PC-3 (cell line): ENCODE results near the gene EPB41L4A. TPM values are rescaled to one million over a fixed set of nuclear protein-coding genes. Genes with fewer than 3 reads are reported as not detected.
"Not testable (repeated sequence)": the region's sequence is repeated elsewhere in the genome, so short reads cannot be mapped to it uniquely, and the experiment has no call there.

Source experiments
- ATAC-seq: fragments of 200-7000 bp; cut with Tn5 transposase; 2 replicates; pipeline ENCODE4 v1.9.1; 2020; ENCODE audit warnings: mild to moderate bottlenecking, moderate library complexity
- Bru-seq: library from RNA; stranded (reverse); fragments of 400-500 nt; gene quantifications from one replicate; lab custom pipeline; 2021; lab: Mats Ljungman, UMichigan
- BruChase-seq, 2 experiments: library from RNA; stranded (reverse); fragments of 400-500 nt; gene quantifications; one replicate each; lab custom pipeline; 2021; lab: Mats Ljungman, UMichigan
- BruUV-seq: library from RNA; stranded (reverse); fragments of 400-500 nt; replicated peaks from 2 replicates; lab custom pipeline; 2021; lab: Mats Ljungman, UMichigan
- CTCF ChIA-PET: fragments of 300-600 bp; sonication (Branson Sonifier 250); formaldehyde crosslinking; loops from one replicate; lab custom pipeline; 2022; ENCODE audit warnings: antibody characterized with exemption; lab: Charles Lee
- POLR2A ChIA-PET: fragments of 300-600 bp; sonication (Branson Sonifier 250); formaldehyde crosslinking; loops from one replicate; lab custom pipeline; 2022; ENCODE audit warnings: antibody characterized with exemption; ENCODE audit not compliant: unreplicated experiment; lab: Charles Lee
- DNase-seq: peaks from one replicate; pipeline ENCODE4 v3.0.0-alpha.2; 2015
- H2AFZ ChIP-seq: fragments of 300-600 bp; sonication (generic); 2 replicates; pipeline ENCODE4 v1.6.0; 2016; ENCODE audit warnings: antibody characterized with exemption, low read length
- H3F3A ChIP-seq: fragments of 300-600 bp; sonication (generic); one replicate; pipeline ENCODE4 v1.6.0; 2017; ENCODE audit warnings: antibody characterized with exemption, low read length, control low read depth, mild to moderate bottlenecking; ENCODE audit not compliant: unreplicated experiment
- H3K27ac ChIP-seq: fragments of 300-600 bp; sonication (generic); 2 replicates; pipeline ENCODE4 v1.5.1; 2016; ENCODE audit warnings: mild to moderate bottlenecking, low read length
- H3K27me3 ChIP-seq: fragments of 300-600 bp; sonication (generic); 2 replicates; pipeline ENCODE4 v1.6.1; 2016; ENCODE audit warnings: low read length, mixed read lengths
- H3K36me3 ChIP-seq: fragments of 300-600 bp; sonication (generic); 2 replicates; pipeline ENCODE4 v1.6.1; 2016; ENCODE audit warnings: low read depth, mixed run types, low read length, mixed read lengths
- H3K4me1 ChIP-seq: fragments of 300-600 bp; sonication (generic); 2 replicates; pipeline ENCODE4 v1.5.1; 2016; ENCODE audit warnings: low read length; ENCODE audit not compliant: insufficient read depth
- H3K4me2 ChIP-seq: fragments of 300-600 bp; sonication (generic); 2 replicates; pipeline ENCODE4 v1.6.0; 2016; ENCODE audit warnings: low read length
- H3K4me3 ChIP-seq: fragments of 300-600 bp; sonication (generic); 2 replicates; pipeline ENCODE4 v1.5.1; 2016; ENCODE audit warnings: mild to moderate bottlenecking, low read length, mixed read lengths
- H3K79me2 ChIP-seq: fragments of 300-600 bp; sonication (generic); 2 replicates; pipeline ENCODE4 v1.6.1; 2017; ENCODE audit warnings: low read length, mixed read lengths
- H3K9ac ChIP-seq: fragments of 300-600 bp; sonication (generic); 2 replicates; pipeline ENCODE4 v1.6.0; 2016; ENCODE audit warnings: mild to moderate bottlenecking, low read length
- H3K9me2 ChIP-seq: fragments of 300-600 bp; sonication (generic); replicated peaks from 2 replicates; pipeline ENCODE4 v1.6.1; 2016; ENCODE audit warnings: mixed run types, low read length, mixed read lengths
- H3K9me3 ChIP-seq: fragments of 300-600 bp; sonication (generic); 2 replicates; pipeline ENCODE4 v1.6.1; 2016; ENCODE audit warnings: low read length, mixed read lengths
- H4K20me1 ChIP-seq: fragments of 300-600 bp; sonication (generic); 2 replicates; pipeline ENCODE4 v1.6.1; 2016; ENCODE audit warnings: low read length, mixed read lengths
- EZH2 ChIP-seq: fragments of 300-600 bp; sonication (generic); IDR thresholded peaks from one replicate; pipeline ENCODE4 v1.6.1; 2017; ENCODE audit warnings: antibody characterized with exemption, mild to moderate bottlenecking, low read length; ENCODE audit not compliant: unreplicated experiment
- EZH2phosphoT487 ChIP-seq: fragments of 300-600 bp; sonication (generic); IDR thresholded peaks from 2 replicates; pipeline ENCODE4 v1.6.1; 2018; ENCODE audit warnings: mild to moderate bottlenecking, antibody characterized with exemption, low read length, borderline replicate concordance
- intact Hi-C: fragments of 100-400 bp; cut with micrococcal nuclease; formaldehyde crosslinking; loops from 2 replicates; pipeline ENCODE4 v1.9.0; 2023
- long read RNA-seq: library from polyadenylated mRNA; unstranded; transcript quantifications from one replicate; pipeline ENCODE4 v2.0.0, GENCODE V29; 2021; ENCODE audit not compliant: unreplicated experiment
- total RNA-seq: library from RNA; depleted of rRNA; stranded (reverse); fragments of >200 nt; gene quantifications from 2 replicates; pipeline ENCODE4 v1.2.3, GENCODE V29; 2014; rRNA removed
- TF ChIP-seq, protein P1 (sequence below): fragments of 300-600 bp; sonication (generic); conservative IDR thresholded peaks from 2 replicates; pipeline ENCODE4 v1.5.1; 2017; ENCODE audit warnings: antibody characterized with exemption, low read depth, mild to moderate bottlenecking, low read length

The EPB41L4A gene, protein sequence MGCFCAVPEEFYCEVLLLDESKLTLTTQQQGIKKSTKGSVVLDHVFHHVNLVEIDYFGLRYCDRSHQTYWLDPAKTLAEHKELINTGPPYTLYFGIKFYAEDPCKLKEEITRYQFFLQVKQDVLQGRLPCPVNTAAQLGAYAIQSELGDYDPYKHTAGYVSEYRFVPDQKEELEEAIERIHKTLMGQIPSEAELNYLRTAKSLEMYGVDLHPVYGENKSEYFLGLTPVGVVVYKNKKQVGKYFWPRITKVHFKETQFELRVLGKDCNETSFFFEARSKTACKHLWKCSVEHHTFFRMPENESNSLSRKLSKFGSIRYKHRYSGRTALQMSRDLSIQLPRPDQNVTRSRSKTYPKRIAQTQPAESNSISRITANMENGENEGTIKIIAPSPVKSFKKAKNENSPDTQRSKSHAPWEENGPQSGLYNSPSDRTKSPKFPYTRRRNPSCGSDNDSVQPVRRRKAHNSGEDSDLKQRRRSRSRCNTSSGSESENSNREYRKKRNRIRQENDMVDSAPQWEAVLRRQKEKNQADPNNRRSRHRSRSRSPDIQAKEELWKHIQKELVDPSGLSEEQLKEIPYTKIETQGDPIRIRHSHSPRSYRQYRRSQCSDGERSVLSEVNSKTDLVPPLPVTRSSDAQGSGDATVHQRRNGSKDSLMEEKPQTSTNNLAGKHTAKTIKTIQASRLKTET
- not detected in 2 replicates for total RNA-seq
- percentile 3 among the genes with signal in this experiment for Bru-seq, nascent RNA
- percentile 4 among the genes with signal in this experiment for BruChase-seq, experiment 1, labeled RNA remaining after a 6-hour chase
- percentile 4 among the genes with signal in this experiment for BruChase-seq, experiment 2, labeled RNA remaining after a 2-hour chase
- long read RNA-seq, partial matches to known transcripts: 0 of 1 reads
- long read RNA-seq, other reads (novel, unspliced or antisense): 1 of 1 reads

DNA sequence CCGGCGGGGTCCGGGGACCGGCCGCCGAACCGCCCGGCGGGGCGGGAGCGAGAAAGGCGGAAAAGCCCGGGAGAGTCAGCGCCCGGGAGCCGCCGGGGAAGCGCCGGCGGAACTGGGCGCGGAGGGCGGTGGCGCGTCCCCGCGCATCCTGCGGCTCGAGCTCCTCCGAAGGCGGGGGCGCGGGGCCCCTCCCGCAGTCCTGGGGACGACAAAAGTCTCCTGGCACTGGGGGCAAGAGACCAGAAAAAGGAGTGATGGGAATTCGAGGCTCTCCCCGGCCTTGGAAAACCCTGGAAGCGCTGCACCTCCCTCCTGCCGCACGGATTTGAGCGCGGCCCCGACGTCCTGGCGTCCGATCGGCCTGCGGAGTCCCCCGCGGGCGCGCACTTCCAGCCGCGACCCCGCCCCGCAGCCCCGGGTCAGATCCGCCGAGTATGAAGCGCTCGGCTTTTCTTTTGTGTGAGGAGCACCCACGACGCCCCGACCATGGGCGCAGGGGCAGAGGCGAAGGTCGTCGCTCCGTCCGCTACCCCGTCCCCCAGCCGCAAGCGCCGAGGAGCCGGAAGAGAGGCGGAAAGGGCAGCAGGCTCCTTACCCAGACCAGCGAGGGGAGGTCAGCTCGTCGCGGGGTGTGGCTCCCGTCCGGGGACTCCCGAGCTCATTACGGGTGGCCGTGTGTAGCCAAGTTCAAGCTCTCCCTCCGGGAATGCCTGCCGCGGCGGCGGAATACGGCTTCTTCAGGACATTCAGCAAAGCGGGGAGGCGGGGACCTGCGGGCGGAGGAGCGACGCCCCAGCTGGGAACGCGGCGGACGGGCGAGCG, at the start of gene EPB41L4A:
TSS of gene EPB41L4A (minus strand) at position 114 of the 822 bp plus-strand sequence. CDS start 238 bp downstream, outside the sequence.
- CTCF ChIA-PET: interaction anchor here (0.6 to 1.5 kb wide), 2 partner anchors 244 to 1920 kb away, joined by 6 read pairs; no protein-coding TSS in a partner anchor
- no peaks in the 10 kb centered on the region for H3K9me3 ChIP-seq
- H3K9ac ChIP-seq: no peak within 1 kb of the TSS
- peak within 1 kb of the TSS; percentile 60 for H3K4me3 ChIP-seq
- ATAC-seq (peak; percentile 31), DNase-seq (no peak)
- no peaks in the 10 kb centered on the region for H3K9me2 ChIP-seq
- TF ChIP-seq EZH2phosphoT487 (0 out of 2 replicates have a peak, but pooled peaks have one; percentile 68), EZH2 (peak; percentile 90)
- TF ChIP-seq, protein P1, sequence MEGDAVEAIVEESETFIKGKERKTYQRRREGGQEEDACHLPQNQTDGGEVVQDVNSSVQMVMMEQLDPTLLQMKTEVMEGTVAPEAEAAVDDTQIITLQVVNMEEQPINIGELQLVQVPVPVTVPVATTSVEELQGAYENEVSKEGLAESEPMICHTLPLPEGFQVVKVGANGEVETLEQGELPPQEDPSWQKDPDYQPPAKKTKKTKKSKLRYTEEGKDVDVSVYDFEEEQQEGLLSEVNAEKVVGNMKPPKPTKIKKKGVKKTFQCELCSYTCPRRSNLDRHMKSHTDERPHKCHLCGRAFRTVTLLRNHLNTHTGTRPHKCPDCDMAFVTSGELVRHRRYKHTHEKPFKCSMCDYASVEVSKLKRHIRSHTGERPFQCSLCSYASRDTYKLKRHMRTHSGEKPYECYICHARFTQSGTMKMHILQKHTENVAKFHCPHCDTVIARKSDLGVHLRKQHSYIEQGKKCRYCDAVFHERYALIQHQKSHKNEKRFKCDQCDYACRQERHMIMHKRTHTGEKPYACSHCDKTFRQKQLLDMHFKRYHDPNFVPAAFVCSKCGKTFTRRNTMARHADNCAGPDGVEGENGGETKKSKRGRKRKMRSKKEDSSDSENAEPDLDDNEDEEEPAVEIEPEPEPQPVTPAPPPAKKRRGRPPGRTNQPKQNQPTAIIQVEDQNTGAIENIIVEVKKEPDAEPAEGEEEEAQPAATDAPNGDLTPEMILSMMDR: no peak
- no peaks in the 10 kb centered on the region for H3K36me3 ChIP-seq
- no peaks in the 10 kb centered on the region for H3K79me2 ChIP-seq
- BruUV-seq: no TSS peak
- no peaks in the 10 kb centered on the region for H4K20me1 ChIP-seq
- peak within 1 kb of the TSS; percentile 79 for H3K4me2 ChIP-seq
- H3F3A ChIP-seq: no peaks in the 10 kb centered on the region
- peaks cover 13% of the 10 kb centered on the region; the same call in 1 of the 2 replicates for H3K4me1 ChIP-seq
- POLR2A ChIA-PET: no interaction called here
- intact Hi-C loops: loop anchor here (10.0 kb wide), 1 partner anchor 245 kb away; no protein-coding TSS in a partner anchor
- H3K27me3 ChIP-seq: peaks cover 89% of the 10 kb centered on the region
- H3K27ac ChIP-seq: no peak within 1 kb of the TSS
- peak within 1 kb of the TSS; percentile 78 for H2AFZ ChIP-seq

DNA sequence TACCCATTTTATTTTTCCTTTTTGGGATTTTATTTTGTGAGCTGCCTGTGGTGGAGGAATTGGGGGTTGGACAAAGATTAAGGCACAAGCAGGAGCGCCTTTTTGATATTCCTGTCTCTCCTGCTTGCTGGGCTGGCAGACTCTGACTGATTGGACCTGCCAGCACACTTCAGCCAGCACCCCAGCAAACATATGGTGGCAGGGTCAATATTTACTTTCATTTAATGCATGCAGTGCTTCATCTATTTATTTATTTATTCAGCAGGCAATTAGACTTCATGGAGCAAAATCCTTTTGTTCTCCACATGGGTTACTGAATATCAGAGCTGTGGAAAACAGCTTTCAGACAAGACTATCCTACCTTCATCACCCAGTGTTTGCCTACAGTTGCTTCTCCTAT, 48.4 kb upstream of the EPB41L4A start:
- peaks cover 32% of the 10 kb centered on the region for H3K27me3 ChIP-seq
- DNase-seq (no peak), ATAC-seq (no peak)
- H3K79me2 ChIP-seq: no peaks in the 10 kb centered on the region
- no peak overlapping the region for H2AFZ ChIP-seq
- BruUV-seq: no TSS peak
- no peak for TF ChIP-seq EZH2phosphoT487
- TF ChIP-seq, protein P1: no peak
- no peak for TF ChIP-seq EZH2
- intact Hi-C loops: no loop called here
- no peak overlapping the region for H3K27ac ChIP-seq
- H3K9me2 ChIP-seq: no peaks in the 10 kb centered on the region
- no peak overlapping the region for H3K9ac ChIP-seq
- H3K9me3 ChIP-seq: no peaks in the 10 kb centered on the region
- CTCF ChIA-PET: interaction anchor here (0.7 kb wide), 1 partner anchor 31 kb away, joined by 7 read pairs; no protein-coding TSS in a partner anchor
- POLR2A ChIA-PET: no interaction called here
- no peaks in the 10 kb centered on the region for H4K20me1 ChIP-seq
- no peaks in the 10 kb centered on the region for H3F3A ChIP-seq
- H3K4me2 ChIP-seq: no peak overlapping the region
- H3K4me3 ChIP-seq: no peak overlapping the region
- H3K4me1 ChIP-seq: no peaks in the 10 kb centered on the region
- no peaks in the 10 kb centered on the region for H3K36me3 ChIP-seq

DNA sequence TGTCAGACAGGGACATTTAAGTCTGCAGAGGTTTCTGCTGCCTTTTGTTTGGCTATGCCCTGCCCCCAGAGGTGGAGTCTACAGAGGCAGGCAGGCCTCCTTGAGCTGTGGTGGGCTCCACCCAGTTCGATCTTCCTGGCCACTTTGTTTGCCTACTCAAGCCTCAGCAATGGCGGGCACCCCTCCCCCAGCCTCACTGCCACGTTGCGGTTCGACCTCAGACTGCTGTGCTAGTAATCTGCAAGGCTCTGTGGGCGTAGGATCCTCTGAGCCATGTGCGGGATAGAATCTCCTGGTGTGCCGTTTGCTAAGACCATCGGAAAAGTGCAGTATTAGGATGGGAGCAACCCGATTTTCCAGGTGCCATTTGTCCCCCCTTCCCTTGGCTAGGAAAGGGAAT, 47.2 kb upstream of the EPB41L4A start:
- H3K4me2 ChIP-seq, H3K4me1 ChIP-seq, H3F3A ChIP-seq, H3K27ac ChIP-seq, DNase-seq, H3K79me2 ChIP-seq, H3K9me2 ChIP-seq, POLR2A ChIA-PET, H4K20me1 ChIP-seq, H3K9me3 ChIP-seq, H2AFZ ChIP-seq, H3K36me3 ChIP-seq, H3K4me3 ChIP-seq, intact Hi-C loops, ATAC-seq, CTCF ChIA-PET, H3K9ac ChIP-seq, BruUV-seq: not testable (repeated sequence)
- H3K27me3 ChIP-seq: peaks cover 20% of the 10 kb centered on the region; the same call in 1 of the 2 replicates

DNA sequence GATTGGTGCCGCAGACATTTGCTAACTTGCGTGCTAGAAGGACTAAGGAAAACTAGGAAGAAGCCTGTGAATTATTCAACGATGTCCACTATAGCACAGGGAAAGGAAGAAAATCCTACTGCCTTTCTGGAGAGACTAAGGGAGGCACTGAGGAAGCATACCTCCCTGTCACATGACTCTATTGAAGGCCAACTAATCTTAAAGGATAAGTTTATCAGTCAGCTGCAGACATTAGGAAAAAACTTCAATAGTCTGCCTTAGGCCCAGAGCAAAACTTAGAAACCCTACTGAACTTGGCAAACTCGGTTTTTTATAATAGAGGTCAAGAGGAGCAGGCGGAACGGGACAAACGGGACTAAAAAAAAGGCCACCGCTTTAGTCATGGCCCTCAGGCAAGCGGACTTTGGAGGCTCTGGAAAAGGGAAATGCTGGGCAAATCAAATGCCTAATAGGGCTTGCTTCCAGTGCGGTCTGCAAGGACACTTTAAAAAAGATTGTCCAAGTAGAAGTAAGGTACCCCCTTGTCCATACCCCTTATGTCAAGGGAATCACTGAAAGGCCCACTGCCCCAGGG, 28.2 kb upstream of the EPB41L4A start:
- H3F3A ChIP-seq, ATAC-seq, CTCF ChIA-PET, H3K9ac ChIP-seq, H3K4me1 ChIP-seq, H4K20me1 ChIP-seq, H3K9me2 ChIP-seq, H3K9me3 ChIP-seq, POLR2A ChIA-PET, H3K79me2 ChIP-seq, H3K36me3 ChIP-seq, H3K4me3 ChIP-seq, intact Hi-C loops, H2AFZ ChIP-seq, H3K27ac ChIP-seq, BruUV-seq, H3K4me2 ChIP-seq: not testable (repeated sequence)
- DNase-seq: peak; percentile 11
- peaks cover 22% of the 10 kb centered on the region for H3K27me3 ChIP-seq
